Measurements from ENCODE around the gene AKT1. TPM values are rescaled to one million over a fixed set of nuclear protein-coding genes. Genes with fewer than 3 reads are reported as not detected.
"Not testable (repeated sequence)": the region's sequence is repeated elsewhere in the genome, so short reads cannot be mapped to it uniquely, and the experiment has no call there.

Gene AKT1
- polyA plus RNA-seq, 1 experiment = 226 TPM

DNA sequence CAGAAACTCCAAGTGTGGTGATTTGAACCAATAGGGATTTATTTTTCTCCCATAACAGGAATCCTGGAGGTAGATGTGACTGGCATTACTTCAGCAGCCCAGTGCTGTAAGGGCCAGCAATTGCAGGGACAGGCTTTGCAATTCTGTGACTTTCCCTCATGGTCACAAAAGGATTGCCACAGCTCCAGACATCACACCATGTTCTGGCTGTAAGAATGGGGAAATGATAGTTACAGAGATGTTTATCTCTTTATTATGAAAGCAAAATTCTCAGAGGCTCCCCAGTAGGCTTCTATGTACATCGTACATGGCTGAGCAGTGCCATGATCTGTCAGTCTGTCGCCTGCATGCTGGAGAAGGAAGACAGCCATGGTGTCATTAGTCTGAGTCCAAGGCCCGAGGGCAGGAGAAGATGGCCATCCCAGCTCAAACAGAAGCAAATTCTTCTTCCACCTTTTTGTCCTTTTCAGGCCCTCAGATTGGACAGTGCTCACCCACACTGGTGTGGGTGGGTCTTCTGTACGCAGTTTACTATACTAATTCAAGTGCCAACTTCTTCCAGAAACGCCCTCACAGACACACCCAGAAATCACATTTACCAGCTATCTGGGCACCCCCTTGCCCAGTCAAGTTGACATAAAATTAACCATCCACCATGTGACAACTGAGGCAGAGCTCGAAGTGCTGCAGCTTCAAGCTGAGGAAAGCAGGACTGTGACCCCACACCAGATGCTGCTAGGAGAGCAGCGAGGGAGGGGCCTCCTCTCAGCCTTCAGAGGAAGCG, 22.6 kb upstream of the AKT1 start:
- ChIA-PET CTCF (interaction anchor here (1.5 kb wide), 1 partner anchor 49 kb away, joined by 7 read pairs; no protein-coding TSS in a partner anchor), POLR2A (no interaction called here)
- Histone ChIP-seq H3K27me3 (ENCODE audit: control insufficient read depth, insufficient read depth, low read length) (no peaks in the 10 kb centered on the region), H3K36me3 (ENCODE audit: control insufficient read depth, insufficient read depth, low read length) (no peaks in the 10 kb centered on the region), H3K4me3 (ENCODE audit: low read depth, low read length) (no peak overlapping the region)
- TF ChIP-seq, protein P1, sequence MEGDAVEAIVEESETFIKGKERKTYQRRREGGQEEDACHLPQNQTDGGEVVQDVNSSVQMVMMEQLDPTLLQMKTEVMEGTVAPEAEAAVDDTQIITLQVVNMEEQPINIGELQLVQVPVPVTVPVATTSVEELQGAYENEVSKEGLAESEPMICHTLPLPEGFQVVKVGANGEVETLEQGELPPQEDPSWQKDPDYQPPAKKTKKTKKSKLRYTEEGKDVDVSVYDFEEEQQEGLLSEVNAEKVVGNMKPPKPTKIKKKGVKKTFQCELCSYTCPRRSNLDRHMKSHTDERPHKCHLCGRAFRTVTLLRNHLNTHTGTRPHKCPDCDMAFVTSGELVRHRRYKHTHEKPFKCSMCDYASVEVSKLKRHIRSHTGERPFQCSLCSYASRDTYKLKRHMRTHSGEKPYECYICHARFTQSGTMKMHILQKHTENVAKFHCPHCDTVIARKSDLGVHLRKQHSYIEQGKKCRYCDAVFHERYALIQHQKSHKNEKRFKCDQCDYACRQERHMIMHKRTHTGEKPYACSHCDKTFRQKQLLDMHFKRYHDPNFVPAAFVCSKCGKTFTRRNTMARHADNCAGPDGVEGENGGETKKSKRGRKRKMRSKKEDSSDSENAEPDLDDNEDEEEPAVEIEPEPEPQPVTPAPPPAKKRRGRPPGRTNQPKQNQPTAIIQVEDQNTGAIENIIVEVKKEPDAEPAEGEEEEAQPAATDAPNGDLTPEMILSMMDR (IDR thresholded peaks at IDR 0.05; ENCODE audit: insufficient read depth, low read depth, low read length) = no peak
- DNase-seq (ENCODE audit: low read depth) = no peak

DNA sequence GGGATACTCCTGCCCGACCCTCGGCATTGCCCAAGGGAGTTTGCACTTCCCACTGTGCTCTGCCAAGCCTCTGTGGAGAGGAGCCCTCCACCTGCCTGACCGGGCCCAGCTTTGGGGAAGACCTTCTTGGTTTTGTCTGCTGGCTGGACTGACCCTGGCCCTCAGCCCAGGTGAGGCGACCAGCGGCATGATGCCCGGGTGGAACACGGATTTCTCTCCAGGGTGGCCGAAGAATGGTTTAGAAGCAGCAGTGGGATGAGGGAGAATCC, 21.0 kb upstream of the AKT1 start:
- no peak for DNase-seq (ENCODE audit: low read depth)
- Histone ChIP-seq H3K36me3 (ENCODE audit: control insufficient read depth, insufficient read depth, low read length) (no peaks in the 10 kb centered on the region), H3K4me3 (ENCODE audit: low read depth, low read length) (peak overlapping the region; percentile 63), H3K27me3 (ENCODE audit: control insufficient read depth, insufficient read depth, low read length) (no peaks in the 10 kb centered on the region)
- CTCF ChIA-PET = interaction anchor here (1.1 kb wide), 1 partner anchor 93 kb away, joined by 3 read pairs; no protein-coding TSS in a partner anchor
- TF ChIP-seq, protein P1 (IDR thresholded peaks at IDR 0.05; ENCODE audit: insufficient read depth, low read depth, low read length) = no peak
- POLR2A ChIA-PET = no interaction called here

DNA sequence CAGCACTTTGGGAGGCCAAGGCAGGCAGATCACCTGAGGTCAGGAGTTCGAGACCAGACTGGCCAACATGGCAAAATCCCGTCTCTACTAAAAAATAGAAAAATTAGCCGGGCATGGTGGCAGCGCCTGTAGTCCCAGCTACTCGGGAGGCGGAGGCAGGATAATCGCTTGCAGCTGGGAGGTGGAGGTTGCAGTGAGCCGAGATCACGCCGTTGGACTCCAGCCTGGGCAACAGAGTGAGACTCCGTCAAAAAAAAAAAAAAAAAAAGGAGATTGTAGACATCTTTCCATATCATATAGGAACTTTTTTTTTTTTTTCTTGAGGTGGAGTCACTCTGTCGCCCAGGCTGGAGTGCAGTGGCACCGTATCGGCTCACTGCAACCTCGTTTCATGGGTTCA, 19.2 kb upstream of the AKT1 start:
- H3K27me3 ChIP-seq (ENCODE audit: control insufficient read depth, insufficient read depth, low read length); CTCF ChIA-PET; H3K36me3 ChIP-seq (ENCODE audit: control insufficient read depth, insufficient read depth, low read length); DNase-seq (ENCODE audit: low read depth); POLR2A ChIA-PET: not testable (repeated sequence)
- peak overlapping the region; percentile 63 for H3K4me3 ChIP-seq (ENCODE audit: low read depth, low read length)

DNA sequence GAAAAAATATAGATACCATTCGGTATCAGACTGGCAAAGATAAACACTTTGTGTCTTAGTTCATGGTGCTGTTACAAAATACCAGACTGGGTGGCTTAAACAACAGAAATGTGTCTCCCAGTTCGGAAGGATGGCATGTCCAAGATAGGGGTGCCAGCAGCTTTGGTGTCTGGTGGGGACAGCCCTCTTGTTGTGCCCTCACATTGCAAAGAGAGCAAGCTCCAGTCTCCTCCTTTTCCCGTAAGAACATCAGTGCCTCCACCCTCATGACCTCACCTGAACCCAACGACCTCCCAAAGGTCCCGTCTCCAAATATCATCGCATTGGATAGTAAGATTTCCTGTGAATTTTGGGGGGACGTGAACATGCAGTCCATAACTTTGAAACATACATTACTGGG, 17.7 kb upstream of the AKT1 start:
- TF ChIP-seq, protein P1 (IDR thresholded peaks at IDR 0.05; ENCODE audit: insufficient read depth, low read depth, low read length) = no peak
- Histone ChIP-seq H3K36me3 (ENCODE audit: control insufficient read depth, insufficient read depth, low read length) (no peaks in the 10 kb centered on the region), H3K27me3 (ENCODE audit: control insufficient read depth, insufficient read depth, low read length) (no peaks in the 10 kb centered on the region), H3K4me3 (ENCODE audit: low read depth, low read length) (no peak overlapping the region)
- CTCF ChIA-PET = no interaction called here
- DNase-seq (ENCODE audit: low read depth) = no peak
- POLR2A ChIA-PET = no interaction called here

DNA sequence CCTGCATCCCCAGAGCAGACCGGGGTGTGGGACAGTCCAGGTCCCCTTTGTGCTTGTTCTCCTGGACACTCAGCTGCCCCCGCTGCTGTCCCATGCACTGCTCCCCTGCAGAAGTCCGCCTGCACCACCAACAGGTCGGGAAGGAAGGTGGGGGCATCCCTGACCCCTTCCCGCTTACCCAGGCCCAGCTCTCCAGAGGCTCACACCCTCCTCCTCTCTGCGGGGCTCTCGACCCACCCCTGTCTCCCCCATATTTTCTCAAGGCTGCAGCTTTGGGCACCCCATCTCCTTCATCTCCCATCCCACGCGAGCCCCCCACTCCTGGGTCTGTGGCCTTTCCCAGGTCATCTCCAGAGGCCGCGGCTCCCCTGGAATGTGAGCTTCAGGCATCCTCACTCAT, 14.8 kb upstream of the AKT1 start:
- ChIA-PET CTCF (no interaction called here), POLR2A (no interaction called here)
- DNase-seq (ENCODE audit: low read depth) = no peak
- H3K4me3 ChIP-seq (ENCODE audit: low read depth, low read length) = no peak overlapping the region
- no peaks in the 10 kb centered on the region for H3K36me3 ChIP-seq (ENCODE audit: control insufficient read depth, insufficient read depth, low read length)
- H3K27me3 ChIP-seq (ENCODE audit: control insufficient read depth, insufficient read depth, low read length) = no peaks in the 10 kb centered on the region
- TF ChIP-seq, protein P1 (IDR thresholded peaks at IDR 0.05; ENCODE audit: insufficient read depth, low read depth, low read length) = no peak

DNA sequence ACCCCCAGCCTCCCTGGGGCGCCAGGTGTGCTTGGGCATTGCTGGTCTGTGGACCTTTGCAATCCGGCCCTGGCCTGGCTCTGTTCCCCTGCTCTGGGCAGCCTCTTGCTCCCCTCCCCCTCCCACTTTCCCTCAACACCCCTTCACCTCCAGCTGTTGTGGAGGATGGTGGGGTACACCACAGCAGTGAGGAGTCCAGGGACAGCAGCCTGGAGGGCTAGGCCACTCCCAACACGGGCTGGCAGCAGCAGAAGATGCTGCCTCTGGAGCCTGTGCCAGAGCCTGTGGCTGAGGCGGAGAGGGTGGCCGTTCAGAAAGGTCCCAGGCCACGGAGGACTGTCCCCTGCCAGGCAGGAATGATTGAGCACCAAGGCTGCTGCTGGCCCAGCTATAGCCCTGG, 12.9 kb upstream of the AKT1 start:
- Histone ChIP-seq H3K36me3 (ENCODE audit: control insufficient read depth, insufficient read depth, low read length) (no peaks in the 10 kb centered on the region), H3K4me3 (ENCODE audit: low read depth, low read length) (no peak overlapping the region), H3K27me3 (ENCODE audit: control insufficient read depth, insufficient read depth, low read length) (no peaks in the 10 kb centered on the region)
- TF ChIP-seq, protein P1 (IDR thresholded peaks at IDR 0.05; ENCODE audit: insufficient read depth, low read depth, low read length) = no peak
- no peak for DNase-seq (ENCODE audit: low read depth)
- ChIA-PET POLR2A (no interaction called here), CTCF (no interaction called here)
